ENCODE data around the gene CELF1.
A peak's percentile ranks its signal among the peaks of the same experiment; 100 is the strongest.
"Not testable (repeated sequence)": the region's sequence is repeated elsewhere in the genome, so short reads cannot be mapped to it uniquely, and the experiment has no call there.

The CELF1 gene

GRCh38 chr11:47573321-47573720 lies 20.4 kb upstream of the CELF1 start:
- DNase-seq (ENCODE audit: low spot score): no peak

- no peak for DNase-seq (ENCODE audit: low spot score)
These were observed 19.9 kb upstream of the CELF1 start for GRCh38 chr11:47572715-47573255.

- no peak for DNase-seq (ENCODE audit: low spot score)
These were observed 19.0 kb upstream of the CELF1 start for GRCh38 chr11:47571895-47572294.

GRCh38 chr11:47571357-47571729 lies 18.4 kb upstream of the CELF1 start:
- no peak for DNase-seq (ENCODE audit: low spot score)

GRCh38 chr11:47570651-47571356 lies 17.9 kb upstream of the CELF1 start:
- no peak for DNase-seq (ENCODE audit: low spot score)

GRCh38 chr11:47569646-47570045 lies 16.7 kb upstream of the CELF1 start:
- no peak for DNase-seq (ENCODE audit: low spot score)

- DNase-seq (ENCODE audit: low spot score): no peak
These were observed 13.3 kb upstream of the CELF1 start for GRCh38 chr11:47566149-47566698.

- DNase-seq (ENCODE audit: low spot score): peak; percentile 92
These were observed 12.6 kb upstream of the CELF1 start, which contains the start of gene PTPMT1 for GRCh38 chr11:47565340-47566148. Gene PTPMT1 (plus strand): TSS chr11:47565599. CDS start chr11:47565623, 24 bp downstream.

- no peak for DNase-seq (ENCODE audit: low spot score)
These were observed 12.0 kb upstream of the CELF1 start for GRCh38 chr11:47564933-47565339.

- not testable (repeated sequence) for DNase-seq (ENCODE audit: low spot score)
These were observed 11.4 kb upstream of the CELF1 start for GRCh38 chr11:47564366-47564765.

GRCh38 chr11:47562393-47562792 lies 9.5 kb upstream of the CELF1 start:
- not testable (repeated sequence) for DNase-seq (ENCODE audit: low spot score)

GRCh38 chr11:47560426-47560825 lies 7.5 kb upstream of the CELF1 start:
- DNase-seq (ENCODE audit: low spot score): no peak

- no peak for DNase-seq (ENCODE audit: low spot score)
These were observed 5.8 kb upstream of the CELF1 start for GRCh38 chr11:47558695-47559094.

- not testable (repeated sequence) for DNase-seq (ENCODE audit: low spot score)
These were observed 4.1 kb upstream of the CELF1 start for GRCh38 chr11:47557004-47557403.

- DNase-seq (ENCODE audit: low spot score): no peak
These were observed 443 bp upstream of the CELF1 start for GRCh38 chr11:47553406-47553743.

- peak; percentile 42 for DNase-seq (ENCODE audit: low spot score)
These were observed 821 bp downstream of the CELF1 start for GRCh38 chr11:47552056-47552565.

GRCh38 chr11:47551086-47551485 lies 1.8 kb downstream of the CELF1 start:
- no peak for DNase-seq (ENCODE audit: low spot score)

- DNase-seq (ENCODE audit: low spot score): no peak
These were observed 2.5 kb downstream of the CELF1 start for GRCh38 chr11:47550288-47551047.

- DNase-seq (ENCODE audit: low spot score): not testable (repeated sequence)
These were observed 6.7 kb downstream of the CELF1 start for GRCh38 chr11:47546274-47546673.

GRCh38 chr11:47545298-47545697 lies 7.6 kb downstream of the CELF1 start:
- DNase-seq (ENCODE audit: low spot score): no peak

GRCh38 chr11:47541070-47541469 lies 11.9 kb downstream of the CELF1 start:
- DNase-seq (ENCODE audit: low spot score): no peak

- no peak for DNase-seq (ENCODE audit: low spot score)
These were observed 13.3 kb downstream of the CELF1 start for GRCh38 chr11:47539681-47540039.
